ENCODE data around the gene GALNT15. TPM values are rescaled to one million over a fixed set of nuclear protein-coding genes. Genes with fewer than 3 reads are reported as not detected.

GALNT15 gene
- total and polyA plus RNA-seq, 3 experiments from 2014 or later: not detected

DNA sequence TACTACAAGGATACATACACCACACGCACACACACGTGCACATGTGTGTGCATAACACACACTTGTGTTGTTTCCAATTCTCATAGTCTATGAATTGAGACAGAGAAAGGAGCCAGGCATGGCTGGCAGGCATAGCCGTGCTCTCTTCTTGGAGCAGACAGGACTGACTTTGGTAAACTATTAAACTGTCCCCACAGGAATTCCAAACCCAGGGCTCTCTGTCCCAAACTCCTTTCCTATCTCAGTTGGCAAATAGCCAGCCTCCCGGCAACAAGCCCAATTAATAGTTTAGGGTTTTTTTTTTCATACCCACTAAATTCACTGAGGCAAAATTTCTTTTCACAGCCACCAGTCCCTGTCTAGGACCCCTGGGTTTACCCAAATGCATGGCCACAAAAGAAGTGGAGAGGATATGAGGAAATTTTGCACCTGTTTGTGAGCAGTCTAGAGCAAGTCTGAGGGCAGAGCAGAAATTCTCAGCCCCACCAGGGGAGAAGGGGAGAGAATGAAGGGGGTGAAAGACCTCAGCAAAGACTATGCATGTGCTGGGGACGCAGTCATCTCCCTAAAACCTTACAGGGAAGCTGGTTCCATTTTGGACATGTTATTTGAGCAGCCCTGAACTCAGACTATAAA, 17.8 kb downstream of the GALNT15 start:
- Mint-ChIP-seq H3K4me1 (no peaks in the 10 kb centered on the region), H3K27ac (no peak overlapping the region), H3K9me3 (no peaks in the 10 kb centered on the region), H3K4me3 (no peak overlapping the region), H3K27me3 (peaks cover 4 to 11% of the 10 kb centered on the region in 2 donors), H3K36me3 (no peaks in the 10 kb centered on the region)
- POLR2A ChIA-PET: no interaction called here
- Histone ChIP-seq H3K27ac (ENCODE audit: low read depth, low read length) (no peak overlapping the region), H3K9me3 (ENCODE audit: low read length) (no peaks in the 10 kb centered on the region), H3K36me3 (ENCODE audit: insufficient read depth, low read length) (no peaks in the 10 kb centered on the region), H3K27me3 (ENCODE audit: insufficient read depth, low read length, poor library complexity, severe bottlenecking) (no peaks in the 10 kb centered on the region), H3K4me3 (ENCODE audit: low read length) (no peak overlapping the region), H3K4me1 (ENCODE audit: insufficient read depth, low read length) (no peaks in the 10 kb centered on the region)
- DNase-seq: no peak
- CTCF ChIA-PET: interaction anchor here (1.1 kb wide), 1 partner anchor 12 kb away, joined by 3 read pairs; no protein-coding TSS in a partner anchor

GRCh38 chr3:16198427-16198826, 23.9 kb downstream of the GALNT15 start:
- DNase-seq: no peak
- Histone ChIP-seq H3K9me3 (ENCODE audit: low read length) (no peaks in the 10 kb centered on the region), H3K36me3 (ENCODE audit: insufficient read depth, low read length) (no peaks in the 10 kb centered on the region), H3K27me3 (ENCODE audit: insufficient read depth, low read length, poor library complexity, severe bottlenecking) (no peaks in the 10 kb centered on the region), H3K4me3 (ENCODE audit: low read length) (no peak overlapping the region), H3K27ac (ENCODE audit: low read depth, low read length) (no peak overlapping the region), H3K4me1 (ENCODE audit: insufficient read depth, low read length) (no peaks in the 10 kb centered on the region)
- CTCF ChIA-PET: no interaction called here
- H3K36me3 Mint-ChIP-seq: no peaks in the 10 kb centered on the region
- H3K27ac Mint-ChIP-seq: no peak overlapping the region
- H3K4me3 Mint-ChIP-seq: no peak overlapping the region
- peaks cover 8 to 23% of the 10 kb centered on the region in 2 donors for H3K27me3 Mint-ChIP-seq
- no peaks in the 10 kb centered on the region for H3K4me1 Mint-ChIP-seq
- POLR2A ChIA-PET: no interaction called here
- H3K9me3 Mint-ChIP-seq: peaks cover 0 to 3% (median 0%) of the 10 kb centered on the region in 5 donors

- Mint-ChIP-seq H3K4me3 (no peak overlapping the region), H3K36me3 (no peaks in the 10 kb centered on the region), H3K27me3 (peaks cover 13 to 30% of the 10 kb centered on the region in 2 donors), H3K9me3 (peaks cover 0 to 3% (median 0%) of the 10 kb centered on the region in 5 donors), H3K27ac (no peak overlapping the region), H3K4me1 (no peaks in the 10 kb centered on the region)
- Histone ChIP-seq H3K4me3 (ENCODE audit: low read length) (no peak overlapping the region), H3K27ac (ENCODE audit: low read depth, low read length) (no peak overlapping the region), H3K9me3 (ENCODE audit: low read length) (no peaks in the 10 kb centered on the region), H3K36me3 (ENCODE audit: insufficient read depth, low read length) (no peaks in the 10 kb centered on the region), H3K27me3 (ENCODE audit: insufficient read depth, low read length, poor library complexity, severe bottlenecking) (no peaks in the 10 kb centered on the region), H3K4me1 (ENCODE audit: insufficient read depth, low read length) (no peaks in the 10 kb centered on the region)
- CTCF ChIA-PET: no interaction called here
- POLR2A ChIA-PET: no interaction called here
- DNase-seq: no peak
Measured at GRCh38 chr3:16199769-16200168, 25.3 kb downstream of the GALNT15 start.

DNA sequence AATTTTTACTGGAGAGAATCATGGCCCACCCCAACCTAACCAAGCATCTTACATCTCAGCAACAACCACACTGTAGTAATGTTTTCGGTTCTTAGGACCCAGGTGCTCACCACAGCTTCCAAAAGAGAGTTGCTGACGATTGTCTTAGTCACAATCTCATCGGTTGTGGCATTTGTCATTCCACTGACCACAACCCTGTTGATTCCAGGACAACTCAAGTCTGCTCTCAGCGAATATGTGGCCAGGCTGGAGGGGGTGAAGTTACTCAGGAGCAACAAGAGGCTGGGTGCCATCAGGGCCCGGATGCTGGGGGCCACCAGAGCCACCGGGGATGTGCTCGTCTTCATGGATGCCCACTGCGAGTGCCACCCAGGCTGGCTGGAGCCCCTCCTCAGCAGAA, 25.9 kb downstream of the GALNT15 start:
- Histone ChIP-seq H3K27ac (ENCODE audit: low read depth, low read length) (no peak overlapping the region), H3K9me3 (ENCODE audit: low read length) (no peaks in the 10 kb centered on the region), H3K36me3 (ENCODE audit: insufficient read depth, low read length) (no peaks in the 10 kb centered on the region), H3K4me3 (ENCODE audit: low read length) (no peak overlapping the region), H3K4me1 (ENCODE audit: insufficient read depth, low read length) (no peaks in the 10 kb centered on the region), H3K27me3 (ENCODE audit: insufficient read depth, low read length, poor library complexity, severe bottlenecking) (no peaks in the 10 kb centered on the region)
- H3K9me3 Mint-ChIP-seq: peaks cover 0 to 3% (median 0%) of the 10 kb centered on the region in 5 donors
- peaks cover 13 to 32% of the 10 kb centered on the region in 2 donors for H3K27me3 Mint-ChIP-seq
- no peak overlapping the region for H3K4me3 Mint-ChIP-seq
- peaks cover 2 to 3% (median 2%) of the 10 kb centered on the region in 3 donors for H3K4me1 Mint-ChIP-seq
- H3K27ac Mint-ChIP-seq: no peak overlapping the region
- no peaks in the 10 kb centered on the region for H3K36me3 Mint-ChIP-seq
- ChIA-PET POLR2A (no interaction called here), CTCF (no interaction called here)
- no peak for DNase-seq

DNA sequence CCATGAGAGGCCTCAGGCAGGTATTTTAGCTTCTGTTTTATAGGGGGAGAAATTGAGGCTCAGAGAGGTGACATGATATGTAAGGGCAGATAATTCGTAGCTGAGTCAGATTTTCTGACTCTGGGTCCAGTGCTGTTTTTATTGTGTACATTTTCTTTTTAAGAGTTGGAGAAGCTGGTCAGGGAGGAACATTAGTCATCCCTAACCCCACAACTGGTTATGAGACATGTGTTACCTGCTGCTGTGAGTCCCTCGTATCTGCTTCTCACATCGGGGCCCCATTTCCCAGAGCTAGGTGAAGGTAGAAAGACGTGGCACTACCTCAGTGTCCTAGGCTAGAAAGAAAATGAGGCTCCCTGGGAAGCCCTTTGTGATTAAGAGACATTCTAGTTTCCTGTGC, 28.6 kb downstream of the GALNT15 start:
- no peaks in the 10 kb centered on the region for H3K36me3 ChIP-seq (ENCODE audit: insufficient read depth, low read length)
- H3K9me3 Mint-ChIP-seq: peaks cover 0 to 3% (median 0%) of the 10 kb centered on the region in 5 donors
- H3K36me3 Mint-ChIP-seq: no peaks in the 10 kb centered on the region
- no peaks in the 10 kb centered on the region for H3K27me3 ChIP-seq (ENCODE audit: insufficient read depth, low read length, poor library complexity, severe bottlenecking)
- H3K27ac Mint-ChIP-seq: no peak overlapping the region
- peaks cover 13 to 36% of the 10 kb centered on the region in 2 donors for H3K27me3 Mint-ChIP-seq
- H3K4me3 ChIP-seq (ENCODE audit: low read length): no peak overlapping the region
- H3K4me3 Mint-ChIP-seq: no peak overlapping the region
- H3K27ac ChIP-seq (ENCODE audit: low read depth, low read length): no peak overlapping the region
- peaks cover 2 to 7% (median 3%) of the 10 kb centered on the region in 3 donors for H3K4me1 Mint-ChIP-seq
- H3K4me1 ChIP-seq (ENCODE audit: insufficient read depth, low read length): no peaks in the 10 kb centered on the region
- no peaks in the 10 kb centered on the region for H3K9me3 ChIP-seq (ENCODE audit: low read length)
- ChIA-PET CTCF (no interaction called here), POLR2A (no interaction called here)
- DNase-seq: no peak

- POLR2A ChIA-PET: no interaction called here
- CTCF ChIA-PET: no interaction called here
- H3K4me1 Mint-ChIP-seq: peaks cover 2 to 7% (median 3%) of the 10 kb centered on the region in 3 donors
- H3K4me3 Mint-ChIP-seq: no peak overlapping the region
- no peak overlapping the region for H3K4me3 ChIP-seq (ENCODE audit: low read length)
- H3K27ac Mint-ChIP-seq: peak overlapping the region in 1 of 8 donors; percentile 5
- no peaks in the 10 kb centered on the region for H3K9me3 ChIP-seq (ENCODE audit: low read length)
- H3K27me3 ChIP-seq (ENCODE audit: insufficient read depth, low read length, poor library complexity, severe bottlenecking): no peaks in the 10 kb centered on the region
- no peak for DNase-seq
- H3K27ac ChIP-seq (ENCODE audit: low read depth, low read length): no peak overlapping the region
- H3K27me3 Mint-ChIP-seq: peaks cover 13 to 36% of the 10 kb centered on the region in 2 donors
- peaks cover 0 to 3% (median 0%) of the 10 kb centered on the region in 5 donors for H3K9me3 Mint-ChIP-seq
- no peaks in the 10 kb centered on the region for H3K4me1 ChIP-seq (ENCODE audit: insufficient read depth, low read length)
- H3K36me3 Mint-ChIP-seq: no peaks in the 10 kb centered on the region
- no peaks in the 10 kb centered on the region for H3K36me3 ChIP-seq (ENCODE audit: insufficient read depth, low read length)
Measured at GRCh38 chr3:16203671-16204629, 29.5 kb downstream of the GALNT15 start.

DNA sequence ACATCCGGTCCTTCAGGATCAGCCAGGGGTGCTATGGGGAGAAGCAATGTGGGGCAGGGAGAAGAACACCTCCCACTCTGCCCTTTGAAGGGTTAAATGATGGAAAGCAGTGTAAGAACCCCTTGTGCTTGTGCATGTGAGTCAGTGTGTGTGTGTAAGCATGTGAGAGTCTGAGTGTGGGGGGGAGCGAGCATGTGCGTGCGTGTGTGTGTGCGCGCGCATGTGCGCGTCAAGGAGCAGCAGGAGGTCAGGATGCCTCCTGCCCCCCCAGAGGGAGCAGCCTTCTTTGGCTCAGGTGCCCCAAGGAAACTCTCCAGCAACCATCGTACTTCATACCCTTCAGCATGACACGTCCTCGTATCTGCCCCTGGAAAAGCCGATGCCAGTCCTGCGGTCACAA, 30.3 kb downstream of the GALNT15 start:
- no peaks in the 10 kb centered on the region for H3K27me3 ChIP-seq (ENCODE audit: insufficient read depth, low read length, poor library complexity, severe bottlenecking)
- POLR2A ChIA-PET: no interaction called here
- H3K27ac ChIP-seq (ENCODE audit: low read depth, low read length): no peak overlapping the region
- no peaks in the 10 kb centered on the region for H3K9me3 ChIP-seq (ENCODE audit: low read length)
- Mint-ChIP-seq H3K4me3 (no peak overlapping the region), H3K36me3 (no peaks in the 10 kb centered on the region), H3K4me1 (peaks cover 2 to 7% (median 3%) of the 10 kb centered on the region in 3 donors), H3K27me3 (peaks cover 12 to 36% of the 10 kb centered on the region in 2 donors), H3K9me3 (peaks cover 0 to 3% (median 0%) of the 10 kb centered on the region in 5 donors), H3K27ac (no peak overlapping the region)
- no peak for DNase-seq
- H3K4me3 ChIP-seq (ENCODE audit: low read length): no peak overlapping the region
- no peaks in the 10 kb centered on the region for H3K36me3 ChIP-seq (ENCODE audit: insufficient read depth, low read length)
- H3K4me1 ChIP-seq (ENCODE audit: insufficient read depth, low read length): no peaks in the 10 kb centered on the region
- CTCF ChIA-PET: no interaction called here

GRCh38 chr3:16205156-16205870, 30.8 kb downstream of the GALNT15 start:
- no peak overlapping the region for H3K4me3 Mint-ChIP-seq

More at GRCh38 chr3:16205156-16205870, 30.8 kb downstream of the GALNT15 start:
- Histone ChIP-seq H3K4me3 (ENCODE audit: low read length) (no peak overlapping the region), H3K4me1 (ENCODE audit: insufficient read depth, low read length) (no peaks in the 10 kb centered on the region), H3K27me3 (ENCODE audit: insufficient read depth, low read length, poor library complexity, severe bottlenecking) (no peaks in the 10 kb centered on the region), H3K27ac (ENCODE audit: low read depth, low read length) (no peak overlapping the region), H3K9me3 (ENCODE audit: low read length) (no peaks in the 10 kb centered on the region), H3K36me3 (ENCODE audit: insufficient read depth, low read length) (no peaks in the 10 kb centered on the region)
- ChIA-PET POLR2A (no interaction called here), CTCF (no interaction called here)
- Mint-ChIP-seq H3K4me1 (peaks cover 2 to 7% (median 3%) of the 10 kb centered on the region in 3 donors), H3K27me3 (peaks cover 8 to 30% of the 10 kb centered on the region in 2 donors), H3K9me3 (peaks cover 0 to 3% (median 0%) of the 10 kb centered on the region in 5 donors), H3K36me3 (no peaks in the 10 kb centered on the region), H3K27ac (no peak overlapping the region)
- DNase-seq: no peak
